Keratinocyte (primary cell): Measurements from ENCODE around the gene MS4A6A.

Experiments
- EZH2 ChIP-seq: IDR thresholded peaks from one replicate; pipeline ENCODE4 v1.6.1; 2012; ENCODE audit warnings: inconsistent platforms, mild to moderate bottlenecking, low read length, moderate library complexity
- TF ChIP-seq, protein P1 (sequence below), 3 experiments: IDR thresholded peaks in 1 of 3; conservative IDR thresholded peaks in 1 of 3; optimal IDR thresholded peaks in 1 of 3; 2 replicates in 2 of 3; 3 replicates in 1 of 3; pipeline versions ENCODE3 to v1.5.1; 2011; ENCODE audit warnings: low read length in 3 of 3, mild to moderate bottlenecking in 3 of 3, moderate library complexity in 2 of 3, control low read depth in 1 of 3, inconsistent platforms in 1 of 3; ENCODE audit not compliant: insufficient read depth in 2 of 3; ENCODE audit errors: extremely low read depth in 1 of 3

DNA sequence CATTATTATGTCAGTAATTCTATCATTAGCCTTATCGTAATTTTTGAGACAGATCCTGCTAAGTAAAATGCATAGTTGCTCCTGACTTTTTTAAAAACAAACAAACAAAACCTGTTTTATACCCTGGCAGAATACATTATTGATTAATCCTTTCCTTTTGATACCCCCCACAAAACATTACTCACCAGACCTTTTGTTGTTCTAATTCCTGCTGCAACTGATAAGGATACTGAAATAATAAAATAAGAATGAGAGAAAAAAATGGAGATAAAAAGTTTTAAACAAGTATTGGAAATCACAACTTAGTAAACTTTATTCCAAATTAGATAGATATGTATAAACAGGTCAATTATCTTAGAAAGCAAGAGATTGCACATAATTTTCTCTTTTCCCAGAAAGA is 31.5 kb upstream of the MS4A6A start:
- no peak for TF ChIP-seq EZH2
- TF ChIP-seq, protein P1, sequence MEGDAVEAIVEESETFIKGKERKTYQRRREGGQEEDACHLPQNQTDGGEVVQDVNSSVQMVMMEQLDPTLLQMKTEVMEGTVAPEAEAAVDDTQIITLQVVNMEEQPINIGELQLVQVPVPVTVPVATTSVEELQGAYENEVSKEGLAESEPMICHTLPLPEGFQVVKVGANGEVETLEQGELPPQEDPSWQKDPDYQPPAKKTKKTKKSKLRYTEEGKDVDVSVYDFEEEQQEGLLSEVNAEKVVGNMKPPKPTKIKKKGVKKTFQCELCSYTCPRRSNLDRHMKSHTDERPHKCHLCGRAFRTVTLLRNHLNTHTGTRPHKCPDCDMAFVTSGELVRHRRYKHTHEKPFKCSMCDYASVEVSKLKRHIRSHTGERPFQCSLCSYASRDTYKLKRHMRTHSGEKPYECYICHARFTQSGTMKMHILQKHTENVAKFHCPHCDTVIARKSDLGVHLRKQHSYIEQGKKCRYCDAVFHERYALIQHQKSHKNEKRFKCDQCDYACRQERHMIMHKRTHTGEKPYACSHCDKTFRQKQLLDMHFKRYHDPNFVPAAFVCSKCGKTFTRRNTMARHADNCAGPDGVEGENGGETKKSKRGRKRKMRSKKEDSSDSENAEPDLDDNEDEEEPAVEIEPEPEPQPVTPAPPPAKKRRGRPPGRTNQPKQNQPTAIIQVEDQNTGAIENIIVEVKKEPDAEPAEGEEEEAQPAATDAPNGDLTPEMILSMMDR (optimal IDR thresholded peaks at IDR 0.05 in 1 of 3, IDR thresholded peaks at IDR 0.05 in 1 of 3, conservative IDR thresholded peaks at IDR 0.05 in 1 of 3; ENCODE audit: extremely low read depth in 1 of 3, insufficient read depth in 2 of 3, low read length in 3 of 3) = no peak
